PC-9 (cell line): Measurements from ENCODE around the gene AKAP12. TPM values are rescaled to one million over a fixed set of nuclear protein-coding genes. Genes with fewer than 3 reads are reported as not detected.

Source experiments
- BruUV-seq: library from RNA; stranded (reverse); fragments of 400-500 nt; replicated peaks from 2 replicates; lab custom pipeline; 2021; lab: Mats Ljungman, UMichigan
- CTCF ChIA-PET: fragments of 300-600 bp; sonication (Branson Sonifier 250); formaldehyde crosslinking; loops from one replicate; lab custom pipeline; 2022; ENCODE audit warnings: antibody characterized with exemption; lab: Charles Lee
- POLR2A ChIA-PET: fragments of 300-600 bp; sonication (Branson Sonifier 250); formaldehyde crosslinking; loops from one replicate; lab custom pipeline; 2022; ENCODE audit warnings: antibody characterized with exemption; ENCODE audit not compliant: unreplicated experiment; lab: Charles Lee
- DNase-seq, 2 experiments: peaks; one replicate each; pipeline versions ENCODE4 v3.0.0 to v3.0.0-alpha.2; 2015 to 2022; ENCODE audit warnings: mixed read lengths in 1 of 2
- H2AFZ ChIP-seq: fragments of 200-600 bp; sonication (generic); 2 replicates; pipeline ENCODE4 v1.8.1; 2017; ENCODE audit warnings: antibody characterized with exemption
- H3F3A ChIP-seq: fragments of 200-600 bp; sonication (generic); 2 replicates; pipeline ENCODE4 v1.8.1; 2017; ENCODE audit warnings: antibody characterized with exemption, mild to moderate bottlenecking, low read depth; ENCODE audit not compliant: insufficient read depth
- H3K27ac ChIP-seq: fragments of 200-600 bp; sonication (generic); 2 replicates; pipeline ENCODE4 v1.6.1; 2016; ENCODE audit warnings: mixed run types
- H3K27me3 ChIP-seq: fragments of 200-600 bp; sonication (generic); 2 replicates; pipeline ENCODE4 v1.6.1; 2016; ENCODE audit warnings: low read depth, mixed run types; ENCODE audit not compliant: insufficient read depth
- H3K36me3 ChIP-seq: fragments of 200-600 bp; sonication (generic); 2 replicates; pipeline ENCODE4 v1.6.1; 2016; ENCODE audit warnings: low read depth, mixed run types
- H3K4me1 ChIP-seq: fragments of 200-600 bp; sonication (generic); replicated peaks from 2 replicates; pipeline ENCODE4 v1.6.1; 2016; ENCODE audit warnings: mixed run types; ENCODE audit not compliant: insufficient read depth
- H3K4me2 ChIP-seq: fragments of 200-600 bp; sonication (generic); 2 replicates; pipeline ENCODE4 v1.6.1; 2017; ENCODE audit warnings: mixed run types
- H3K4me3 ChIP-seq: fragments of 200-600 bp; sonication (generic); 2 replicates; pipeline ENCODE4 v1.6.1; 2016; ENCODE audit warnings: mixed run types
- H3K79me2 ChIP-seq: fragments of 200-600 bp; sonication (generic); 2 replicates; pipeline ENCODE4 v1.6.1; 2017; ENCODE audit warnings: low read depth, mixed run types
- H3K9me2 ChIP-seq: fragments of 200-600 bp; sonication (generic); 2 replicates; pipeline ENCODE4 v1.8.1; 2017; ENCODE audit warnings: mild to moderate bottlenecking; ENCODE audit not compliant: insufficient read depth
- H3K9me3 ChIP-seq: fragments of 200-600 bp; sonication (generic); 2 replicates; pipeline ENCODE4 v1.8.1; 2016; ENCODE audit warnings: low read depth; ENCODE audit not compliant: insufficient read depth
- H4K20me1 ChIP-seq: fragments of 200-600 bp; sonication (generic); 2 replicates; pipeline ENCODE4 v1.8.1; 2017; ENCODE audit not compliant: insufficient read depth
- EZH2 ChIP-seq: fragments of 200-600 bp; sonication (generic); IDR thresholded peaks from 2 replicates; pipeline ENCODE4 v1.8.0; 2017; ENCODE audit warnings: antibody characterized with exemption, low read depth
- intact Hi-C: fragments of 100-400 bp; cut with micrococcal nuclease; formaldehyde crosslinking; loops from one replicate; pipeline ENCODE4 v1.10.0; 2022; ENCODE audit not compliant: unreplicated experiment
- total RNA-seq: library from RNA; stranded (reverse); gene quantifications from 2 replicates; pipeline ENCODE4 v1.2.3, GENCODE V29; 2021
- TF ChIP-seq, protein P1 (sequence below): fragments of 200-600 bp; sonication (generic); conservative IDR thresholded peaks from 2 replicates; pipeline ENCODE4 v1.6.1; 2017; ENCODE audit warnings: mixed run types, antibody characterized with exemption, mild to moderate bottlenecking, moderate library complexity

AKAP12 gene
- total RNA-seq, 1 experiment from 2014 or later, result 12.6 TPM

- Histone ChIP-seq H2AFZ (no peak overlapping the region), H3K4me2 (no peak overlapping the region), H3K79me2 (0 out of 2 replicates have a peak, but pooled peaks cover 3% of the 10 kb centered on the region), H4K20me1 (no peaks in the 10 kb centered on the region), H3K27ac (no peak overlapping the region), H3K27me3 (no peaks in the 10 kb centered on the region), H3K9me3 (no peaks in the 10 kb centered on the region), H3K4me3 (no peak overlapping the region), H3K36me3 (no peaks in the 10 kb centered on the region), H3K9me2 (no peaks in the 10 kb centered on the region), H3K4me1 (no peaks in the 10 kb centered on the region), H3F3A (no peaks in the 10 kb centered on the region)
- no TSS peak for BruUV-seq
- TF ChIP-seq EZH2, result no peak
- TF ChIP-seq, protein P1, sequence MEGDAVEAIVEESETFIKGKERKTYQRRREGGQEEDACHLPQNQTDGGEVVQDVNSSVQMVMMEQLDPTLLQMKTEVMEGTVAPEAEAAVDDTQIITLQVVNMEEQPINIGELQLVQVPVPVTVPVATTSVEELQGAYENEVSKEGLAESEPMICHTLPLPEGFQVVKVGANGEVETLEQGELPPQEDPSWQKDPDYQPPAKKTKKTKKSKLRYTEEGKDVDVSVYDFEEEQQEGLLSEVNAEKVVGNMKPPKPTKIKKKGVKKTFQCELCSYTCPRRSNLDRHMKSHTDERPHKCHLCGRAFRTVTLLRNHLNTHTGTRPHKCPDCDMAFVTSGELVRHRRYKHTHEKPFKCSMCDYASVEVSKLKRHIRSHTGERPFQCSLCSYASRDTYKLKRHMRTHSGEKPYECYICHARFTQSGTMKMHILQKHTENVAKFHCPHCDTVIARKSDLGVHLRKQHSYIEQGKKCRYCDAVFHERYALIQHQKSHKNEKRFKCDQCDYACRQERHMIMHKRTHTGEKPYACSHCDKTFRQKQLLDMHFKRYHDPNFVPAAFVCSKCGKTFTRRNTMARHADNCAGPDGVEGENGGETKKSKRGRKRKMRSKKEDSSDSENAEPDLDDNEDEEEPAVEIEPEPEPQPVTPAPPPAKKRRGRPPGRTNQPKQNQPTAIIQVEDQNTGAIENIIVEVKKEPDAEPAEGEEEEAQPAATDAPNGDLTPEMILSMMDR, result no peak
- intact Hi-C loops, result no loop called here
- DNase-seq, result no peak
- ChIA-PET POLR2A (interaction anchor here (0.6 kb wide), 1 partner anchor 997 kb away, joined by 3 read pairs; no protein-coding TSS in a partner anchor), CTCF (no interaction called here)
These were observed 20.4 kb downstream of the AKAP12 start for GRCh38 chr6:151260205-151260604.

DNA sequence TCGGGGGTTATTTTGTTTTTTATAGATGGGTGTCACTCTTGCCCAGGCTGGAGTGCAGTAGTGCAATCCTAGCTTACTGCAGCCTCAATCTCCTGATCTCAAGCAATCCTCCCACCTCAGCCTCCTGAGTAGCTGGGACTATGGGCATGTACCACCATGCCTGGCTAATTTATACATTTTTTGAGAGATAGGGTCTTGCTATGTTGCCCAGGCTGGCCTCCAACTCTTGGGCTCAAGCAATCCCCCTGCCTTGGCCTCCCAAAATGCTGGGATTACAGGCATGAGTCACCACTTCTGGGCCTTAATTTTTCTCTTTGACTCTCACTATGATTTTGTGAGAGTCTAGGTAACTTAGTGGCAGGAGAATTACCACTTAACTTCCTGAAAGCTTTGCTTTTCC is 23.3 kb downstream of the AKAP12 start:
- ChIA-PET POLR2A (no interaction called here), CTCF (no interaction called here)
- H3K27me3 ChIP-seq, result no peaks in the 10 kb centered on the region
- BruUV-seq, result no TSS peak
- intact Hi-C loops, result no loop called here
- no peak overlapping the region for H3K27ac ChIP-seq
- H3K79me2 ChIP-seq, result 0 out of 2 replicates have a peak, but pooled peaks cover 3% of the 10 kb centered on the region
- H3K9me2 ChIP-seq, result no peaks in the 10 kb centered on the region
- H3K4me2 ChIP-seq, result no peak overlapping the region
- no peaks in the 10 kb centered on the region for H3K9me3 ChIP-seq
- TF ChIP-seq, protein P1, result no peak
- no peak for TF ChIP-seq EZH2
- H3F3A ChIP-seq, result no peaks in the 10 kb centered on the region
- H2AFZ ChIP-seq, result no peak overlapping the region
- H3K36me3 ChIP-seq, result no peaks in the 10 kb centered on the region
- DNase-seq, result no peak
- H4K20me1 ChIP-seq, result no peaks in the 10 kb centered on the region
- H3K4me1 ChIP-seq, result no peaks in the 10 kb centered on the region
- H3K4me3 ChIP-seq, result no peak overlapping the region

- CTCF ChIA-PET, result no interaction called here
These were observed 24.2 kb downstream of the AKAP12 start for GRCh38 chr6:151263967-151264366.

More at GRCh38 chr6:151263967-151264366, 24.2 kb downstream of the AKAP12 start:
- Histone ChIP-seq H3K36me3 (no peaks in the 10 kb centered on the region), H2AFZ (no peak overlapping the region), H3K4me2 (no peak overlapping the region), H4K20me1 (no peaks in the 10 kb centered on the region), H3F3A (no peaks in the 10 kb centered on the region), H3K4me3 (no peak overlapping the region), H3K27ac (no peak overlapping the region), H3K9me3 (no peaks in the 10 kb centered on the region), H3K4me1 (no peaks in the 10 kb centered on the region), H3K79me2 (0 out of 2 replicates have a peak, but pooled peaks cover 3% of the 10 kb centered on the region), H3K27me3 (no peaks in the 10 kb centered on the region), H3K9me2 (no peaks in the 10 kb centered on the region)
- BruUV-seq, result no TSS peak
- POLR2A ChIA-PET, result no interaction called here
- DNase-seq, result no peak
- intact Hi-C loops, result no loop called here
- TF ChIP-seq, protein P1, result no peak
- TF ChIP-seq EZH2, result no peak
